Body of pancreas (tissue), 4 donors: ENCODE data around the gene BDNF.

Experiments used
- CTCF ChIP-seq, 7 experiments: fragments of 450-650 bp in 4 of 7; fragments of 200-600 bp in 3 of 7; sonication (generic) in 3 of 7; IDR thresholded peaks; one replicate each; pipeline ENCODE4 v1.5.1; 2016 to 2019; ENCODE audit warnings: antibody characterized with exemption in 7 of 7
- POLR2A ChIP-seq, 3 donors: fragments of 450-650 bp; IDR thresholded peaks; one replicate each; pipeline ENCODE4 v1.6.1; 2016; ENCODE audit warnings: antibody characterized with exemption in 3 of 3, mild to moderate bottlenecking in 2 of 3

- no peak for TF ChIP-seq CTCF (IDR thresholded peaks at IDR 0.05)
- TF ChIP-seq POLR2A (IDR thresholded peaks at IDR 0.05): no peak
Observed at GRCh38 chr11:27616711-27617110, 83.5 kb downstream of the BDNF start.
